ENCODE measurements around the gene SPAG9.

SPAG9 gene

GRCh38 chr17:50955667-50956120 lies 165.0 kb downstream of the SPAG9 start:
- no peak overlapping the region for H3K4me3 ChIP-seq (ENCODE audit: low read length)
- no peak overlapping the region for H3K4me2 ChIP-seq (ENCODE audit: low read length)
- no peaks in the 10 kb centered on the region for H3K27me3 ChIP-seq (ENCODE audit: control insufficient read depth, insufficient read depth, low read length)
- no peaks in the 10 kb centered on the region for H3K9me3 ChIP-seq (replicated peaks; ENCODE audit: low read length)
- H3K36me3 ChIP-seq (ENCODE audit: insufficient read depth, low read length) = peaks cover 5% of the 10 kb centered on the region
- no peak overlapping the region for H3K9ac ChIP-seq (ENCODE audit: low read depth, low read length)
- H3K4me1 ChIP-seq (ENCODE audit: control insufficient read depth, insufficient read depth, low read length) = peaks cover 38% of the 10 kb centered on the region

- no peaks in the 10 kb centered on the region for H3K9me3 ChIP-seq (replicated peaks; ENCODE audit: low read length)
- no peak overlapping the region for H3K4me2 ChIP-seq (ENCODE audit: low read length)
- H3K36me3 ChIP-seq (ENCODE audit: insufficient read depth, low read length) = peaks cover 5% of the 10 kb centered on the region
- H3K9ac ChIP-seq (ENCODE audit: low read depth, low read length) = peak overlapping the region; percentile 50
- H3K4me3 ChIP-seq (ENCODE audit: low read length) = no peak overlapping the region
- H3K27me3 ChIP-seq (ENCODE audit: control insufficient read depth, insufficient read depth, low read length) = no peaks in the 10 kb centered on the region
- peaks cover 43% of the 10 kb centered on the region for H3K4me1 ChIP-seq (ENCODE audit: control insufficient read depth, insufficient read depth, low read length)
These were observed 165.5 kb downstream of the SPAG9 start for GRCh38 chr17:50955160-50955559.

- Histone ChIP-seq H3K36me3 (ENCODE audit: insufficient read depth, low read length) (peaks cover 5% of the 10 kb centered on the region), H3K4me3 (ENCODE audit: low read length) (no peak overlapping the region), H3K4me1 (ENCODE audit: control insufficient read depth, insufficient read depth, low read length) (peaks cover 48% of the 10 kb centered on the region), H3K4me2 (ENCODE audit: low read length) (peak overlapping the region; percentile 63), H3K9me3 (replicated peaks; ENCODE audit: low read length) (no peaks in the 10 kb centered on the region), H3K27me3 (ENCODE audit: control insufficient read depth, insufficient read depth, low read length) (no peaks in the 10 kb centered on the region), H3K9ac (ENCODE audit: low read depth, low read length) (peak overlapping the region; percentile 50)
These were observed 166.0 kb downstream of the SPAG9 start for GRCh38 chr17:50954641-50955121.

GRCh38 chr17:50953831-50954601 lies 166.7 kb downstream of the SPAG9 start:
- peak overlapping the region; percentile 45 for H3K4me3 ChIP-seq (ENCODE audit: low read length)
- no peaks in the 10 kb centered on the region for H3K27me3 ChIP-seq (ENCODE audit: control insufficient read depth, insufficient read depth, low read length)
- H3K9me3 ChIP-seq (replicated peaks; ENCODE audit: low read length) = no peaks in the 10 kb centered on the region
- H3K4me1 ChIP-seq (ENCODE audit: control insufficient read depth, insufficient read depth, low read length) = peaks cover 54% of the 10 kb centered on the region
- H3K36me3 ChIP-seq (ENCODE audit: insufficient read depth, low read length) = no peaks in the 10 kb centered on the region
- peak overlapping the region; percentile 50 for H3K9ac ChIP-seq (ENCODE audit: low read depth, low read length)
- H3K4me2 ChIP-seq (ENCODE audit: low read length) = peak overlapping the region; percentile 63

- H3K4me3 ChIP-seq (ENCODE audit: low read length) = no peak overlapping the region
- peak overlapping the region; percentile 50 for H3K9ac ChIP-seq (ENCODE audit: low read depth, low read length)
- H3K36me3 ChIP-seq (ENCODE audit: insufficient read depth, low read length) = no peaks in the 10 kb centered on the region
- H3K4me1 ChIP-seq (ENCODE audit: control insufficient read depth, insufficient read depth, low read length) = peaks cover 60% of the 10 kb centered on the region
- no peaks in the 10 kb centered on the region for H3K9me3 ChIP-seq (replicated peaks; ENCODE audit: low read length)
- H3K4me2 ChIP-seq (ENCODE audit: low read length) = peak overlapping the region; percentile 63
- no peaks in the 10 kb centered on the region for H3K27me3 ChIP-seq (ENCODE audit: control insufficient read depth, insufficient read depth, low read length)
These were observed 167.2 kb downstream of the SPAG9 start for GRCh38 chr17:50953518-50953830.

- H3K9me3 ChIP-seq (replicated peaks; ENCODE audit: low read length) = no peaks in the 10 kb centered on the region
- H3K4me2 ChIP-seq (ENCODE audit: low read length) = no peak overlapping the region
- H3K4me1 ChIP-seq (ENCODE audit: control insufficient read depth, insufficient read depth, low read length) = peaks cover 66% of the 10 kb centered on the region
- no peak overlapping the region for H3K4me3 ChIP-seq (ENCODE audit: low read length)
- no peaks in the 10 kb centered on the region for H3K27me3 ChIP-seq (ENCODE audit: control insufficient read depth, insufficient read depth, low read length)
- H3K36me3 ChIP-seq (ENCODE audit: insufficient read depth, low read length) = no peaks in the 10 kb centered on the region
- H3K9ac ChIP-seq (ENCODE audit: low read depth, low read length) = no peak overlapping the region
These were observed 167.8 kb downstream of the SPAG9 start for GRCh38 chr17:50952889-50953288.

GRCh38 chr17:50952013-50952412 lies 168.7 kb downstream of the SPAG9 start:
- Histone ChIP-seq H3K9me3 (replicated peaks; ENCODE audit: low read length) (no peaks in the 10 kb centered on the region), H3K9ac (ENCODE audit: low read depth, low read length) (no peak overlapping the region), H3K36me3 (ENCODE audit: insufficient read depth, low read length) (no peaks in the 10 kb centered on the region), H3K4me1 (ENCODE audit: control insufficient read depth, insufficient read depth, low read length) (peaks cover 73% of the 10 kb centered on the region), H3K27me3 (ENCODE audit: control insufficient read depth, insufficient read depth, low read length) (no peaks in the 10 kb centered on the region), H3K4me2 (ENCODE audit: low read length) (no peak overlapping the region), H3K4me3 (ENCODE audit: low read length) (no peak overlapping the region)

GRCh38 chr17:50949989-50950877 lies 170.4 kb downstream of the SPAG9 start:
- H3K4me1 ChIP-seq (ENCODE audit: control insufficient read depth, insufficient read depth, low read length) = peaks cover 66% of the 10 kb centered on the region
- peak overlapping the region; percentile 33 for H3K4me3 ChIP-seq (ENCODE audit: low read length)
- H3K9ac ChIP-seq (ENCODE audit: low read depth, low read length) = peak overlapping the region; percentile 80
- no peaks in the 10 kb centered on the region for H3K36me3 ChIP-seq (ENCODE audit: insufficient read depth, low read length)
- H3K27me3 ChIP-seq (ENCODE audit: control insufficient read depth, insufficient read depth, low read length) = no peaks in the 10 kb centered on the region
- H3K4me2 ChIP-seq (ENCODE audit: low read length) = peak overlapping the region; percentile 73
- no peaks in the 10 kb centered on the region for H3K9me3 ChIP-seq (replicated peaks; ENCODE audit: low read length)

- H3K4me2 ChIP-seq (ENCODE audit: low read length) = peak overlapping the region; percentile 73
- no peaks in the 10 kb centered on the region for H3K27me3 ChIP-seq (ENCODE audit: control insufficient read depth, insufficient read depth, low read length)
- no peaks in the 10 kb centered on the region for H3K9me3 ChIP-seq (replicated peaks; ENCODE audit: low read length)
- peak overlapping the region; percentile 46 for H3K4me3 ChIP-seq (ENCODE audit: low read length)
- H3K36me3 ChIP-seq (ENCODE audit: insufficient read depth, low read length) = no peaks in the 10 kb centered on the region
- peaks cover 63% of the 10 kb centered on the region for H3K4me1 ChIP-seq (ENCODE audit: control insufficient read depth, insufficient read depth, low read length)
- H3K9ac ChIP-seq (ENCODE audit: low read depth, low read length) = peak overlapping the region; percentile 80
These were observed 171.3 kb downstream of the SPAG9 start for GRCh38 chr17:50949128-50949988.

- Histone ChIP-seq H3K9me3 (replicated peaks; ENCODE audit: low read length) (no peaks in the 10 kb centered on the region), H3K9ac (ENCODE audit: low read depth, low read length) (peak overlapping the region; percentile 80), H3K27me3 (ENCODE audit: control insufficient read depth, insufficient read depth, low read length) (no peaks in the 10 kb centered on the region), H3K4me2 (ENCODE audit: low read length) (no peak overlapping the region), H3K4me3 (ENCODE audit: low read length) (no peak overlapping the region), H3K36me3 (ENCODE audit: insufficient read depth, low read length) (no peaks in the 10 kb centered on the region), H3K4me1 (ENCODE audit: control insufficient read depth, insufficient read depth, low read length) (peaks cover 63% of the 10 kb centered on the region)
These were observed 172.0 kb downstream of the SPAG9 start for GRCh38 chr17:50948711-50949110.
